SK-N-SH (cell line): ENCODE results near the gene WASL. TPM values are rescaled to one million over a fixed set of nuclear protein-coding genes. Genes with fewer than 3 reads are reported as not detected.

Experiments used
- CTCF ChIA-PET: fragments of 300-600, 350-600 bp; formaldehyde crosslinking; extraction: SDS; loops from one replicate; lab custom pipeline; 2021; lab: Yijun Ruan, JAX
- POLR2A ChIA-PET: fragments of 350-600 bp; sonication (Branson Sonifier 250); formaldehyde crosslinking; extraction: SDS; loops from one replicate; lab custom pipeline; 2020; ENCODE audit warnings: antibody characterized with exemption, inconsistent platforms; lab: Yijun Ruan, JAX
- DNase-seq: peaks from one replicate; pipeline ENCODE4 v3.0.0; 2012
- H2AFZ ChIP-seq: fragments of 200-600 bp; sonication (generic); 2 replicates; pipeline ENCODE4 v1.8.1; 2016; ENCODE audit warnings: antibody characterized with exemption, mild to moderate bottlenecking, low read depth
- H3F3A ChIP-seq: fragments of 200-600 bp; sonication (generic); replicated peaks from 2 replicates; pipeline ENCODE3; 2016; ENCODE audit warnings: antibody characterized with exemption, mild to moderate bottlenecking; ENCODE audit not compliant: insufficient read depth
- H3K27ac ChIP-seq, 2 experiments: fragments of 200-500 bp in 1 of 2; fragments of 200-600 bp in 1 of 2; sonication (Bioruptor generic) in 1 of 2; sonication (generic), shearing (Covaris generic) in 1 of 2; 2 replicates each; pipeline versions ENCODE4 v1.5.1 to v1.6.1; 2014 to 2016; ENCODE audit warnings: low read depth in 2 of 2, inconsistent platforms in 1 of 2, low read length in 1 of 2, mild to moderate bottlenecking in 1 of 2, mixed read lengths in 1 of 2
- H3K27me3 ChIP-seq: fragments of 200-600 bp; sonication (generic), shearing (Covaris generic); 2 replicates; pipeline ENCODE4 v1.6.1; 2016; ENCODE audit warnings: mixed run types; ENCODE audit not compliant: insufficient read depth
- H3K36me3 ChIP-seq, 2 experiments: fragments of 200-500 bp in 1 of 2; fragments of 200-600 bp in 1 of 2; sonication (Bioruptor generic) in 1 of 2; sonication (generic) in 1 of 2; replicated peaks in 1 of 2; 2 replicates each; pipeline versions ENCODE3 to v1.5.1; 2014 to 2016; ENCODE audit warnings: low read length in 1 of 2, mild to moderate bottlenecking in 1 of 2; ENCODE audit not compliant: insufficient read depth in 2 of 2, control insufficient read depth in 1 of 2
- H3K4me1 ChIP-seq, 2 experiments: fragments of 200-500 bp in 1 of 2; fragments of 200-600 bp in 1 of 2; sonication (Bioruptor generic) in 1 of 2; sonication (generic), shearing (Covaris generic) in 1 of 2; 2 replicates each; pipeline versions ENCODE4 v1.5.1 to v1.6.1; 2014 to 2016; ENCODE audit warnings: low read depth in 1 of 2, low read length in 1 of 2, mixed run types in 1 of 2; ENCODE audit not compliant: insufficient read depth in 2 of 2, control insufficient read depth in 1 of 2
- H3K4me2 ChIP-seq: fragments of 200-600 bp; sonication (generic), shearing (Covaris generic); 2 replicates; pipeline ENCODE4 v1.6.1; 2017; ENCODE audit warnings: mixed run types
- H3K4me3 ChIP-seq, 2 experiments: fragments of 200-500 bp in 1 of 2; fragments of 200-600 bp in 1 of 2; sonication (Bioruptor generic) in 1 of 2; sonication (generic), shearing (Covaris generic) in 1 of 2; 2 replicates each; pipeline versions ENCODE4 v1.5.1 to v1.8.1; 2014 to 2016; ENCODE audit warnings: low read depth in 2 of 2, inconsistent platforms in 1 of 2, low read length in 1 of 2, mild to moderate bottlenecking in 1 of 2, mixed read lengths in 1 of 2, moderate library complexity in 1 of 2
- H3K79me2 ChIP-seq: fragments of 200-600 bp; sonication (generic); 2 replicates; pipeline ENCODE4 v1.8.1; 2017; ENCODE audit warnings: mild to moderate bottlenecking; ENCODE audit not compliant: insufficient read depth
- H3K9ac ChIP-seq: fragments of 200-600 bp; sonication (generic); 2 replicates; pipeline ENCODE4 v1.6.1; 2017; ENCODE audit warnings: mixed run types
- H3K9me2 ChIP-seq: fragments of 200-600 bp; sonication (generic); 2 replicates; pipeline ENCODE4 v1.6.1; 2017; ENCODE audit warnings: mixed run types
- H3K9me3 ChIP-seq: fragments of 200-600 bp; sonication (generic); 2 replicates; pipeline ENCODE4 v1.6.1; 2017; ENCODE audit warnings: mixed run types, mild to moderate bottlenecking, moderate library complexity
- H4K20me1 ChIP-seq: fragments of 200-600 bp; sonication (generic); 2 replicates; pipeline ENCODE4 v1.6.1; 2017; ENCODE audit warnings: mild to moderate bottlenecking, mixed run types; ENCODE audit not compliant: insufficient read depth
- GATA2 ChIP-seq: sonication (generic); formaldehyde crosslinking; IDR thresholded peaks from 2 replicates; pipeline ENCODE4 v1.5.0; 2020; ENCODE audit warnings: mild to moderate bottlenecking, missing genetic modification reagents
- MXI1 ChIP-seq: IDR thresholded peaks from 2 replicates; pipeline ENCODE4 v1.6.1; 2012; ENCODE audit warnings: mild to moderate bottlenecking, low read depth, low read length, improper control_type of control experiment
- RCOR1 ChIP-seq: fragments of 150-350 bp; IDR thresholded peaks from 2 replicates; pipeline ENCODE4 v1.6.1; 2017; ENCODE audit warnings: antibody characterized with exemption, low read length
- RXRA ChIP-seq: IDR thresholded peaks from 2 replicates; pipeline ENCODE4 v1.4.0; 2012; ENCODE audit warnings: low read depth, mild to moderate bottlenecking, borderline replicate concordance
- SIN3A ChIP-seq: IDR thresholded peaks from 2 replicates; pipeline ENCODE4 v1.6.1; 2012; ENCODE audit warnings: low read depth, mild to moderate bottlenecking, low read length, moderate library complexity, borderline replicate concordance
- TAF1 ChIP-seq: IDR thresholded peaks from 2 replicates; pipeline ENCODE4 v1.6.1; 2012; ENCODE audit warnings: low read depth, mild to moderate bottlenecking, low read length, moderate library complexity, borderline replicate concordance
- TEAD4 ChIP-seq: IDR thresholded peaks from 2 replicates; pipeline ENCODE4 v1.4.0; 2012; ENCODE audit warnings: mild to moderate bottlenecking, borderline replicate concordance; ENCODE audit not compliant: insufficient read depth
- YY1 ChIP-seq: IDR thresholded peaks from 2 replicates; pipeline ENCODE4 v1.4.0; 2012; ENCODE audit warnings: low read depth, mild to moderate bottlenecking
- WGBS: methylation state at CpG from one replicate; pipeline ENCODE4 v1.1.6; 2017; ENCODE audit warnings: low lambda C conversion rate; 5-methylcytosine and 5-hydroxymethylcytosine counted together
- polyA plus RNA-seq, 3 experiments: library from polyadenylated mRNA; depleted of rRNA; stranded (reverse); fragments of >200 nt; gene quantifications; 2 replicates each; pipeline ENCODE4 v1.2.3, GENCODE V29; 2012
- TF ChIP-seq, protein P1 (sequence below): IDR thresholded peaks from 2 replicates; pipeline ENCODE4 v1.4.0; 2012; ENCODE audit warnings: low read depth, borderline replicate concordance
- TF ChIP-seq, protein P2 (sequence below): IDR thresholded peaks from 2 replicates; pipeline ENCODE4 v1.4.0; 2012; ENCODE audit warnings: low read depth
- TF ChIP-seq, protein P3 (sequence below): IDR thresholded peaks from 2 replicates; pipeline ENCODE4 v1.4.0; 2012; ENCODE audit warnings: low read depth, borderline replicate concordance
- TF ChIP-seq, protein P4 (sequence below): fragments of 200-600 bp; sonication (generic); IDR thresholded peaks from 2 replicates; pipeline ENCODE4 v1.6.1; 2017; ENCODE audit warnings: antibody characterized with exemption, mild to moderate bottlenecking, moderate library complexity

Gene WASL
- polyA plus RNA-seq, 1 of the 3 experiments (the other 2 are of a cell fraction): 9.9 TPM

DNA sequence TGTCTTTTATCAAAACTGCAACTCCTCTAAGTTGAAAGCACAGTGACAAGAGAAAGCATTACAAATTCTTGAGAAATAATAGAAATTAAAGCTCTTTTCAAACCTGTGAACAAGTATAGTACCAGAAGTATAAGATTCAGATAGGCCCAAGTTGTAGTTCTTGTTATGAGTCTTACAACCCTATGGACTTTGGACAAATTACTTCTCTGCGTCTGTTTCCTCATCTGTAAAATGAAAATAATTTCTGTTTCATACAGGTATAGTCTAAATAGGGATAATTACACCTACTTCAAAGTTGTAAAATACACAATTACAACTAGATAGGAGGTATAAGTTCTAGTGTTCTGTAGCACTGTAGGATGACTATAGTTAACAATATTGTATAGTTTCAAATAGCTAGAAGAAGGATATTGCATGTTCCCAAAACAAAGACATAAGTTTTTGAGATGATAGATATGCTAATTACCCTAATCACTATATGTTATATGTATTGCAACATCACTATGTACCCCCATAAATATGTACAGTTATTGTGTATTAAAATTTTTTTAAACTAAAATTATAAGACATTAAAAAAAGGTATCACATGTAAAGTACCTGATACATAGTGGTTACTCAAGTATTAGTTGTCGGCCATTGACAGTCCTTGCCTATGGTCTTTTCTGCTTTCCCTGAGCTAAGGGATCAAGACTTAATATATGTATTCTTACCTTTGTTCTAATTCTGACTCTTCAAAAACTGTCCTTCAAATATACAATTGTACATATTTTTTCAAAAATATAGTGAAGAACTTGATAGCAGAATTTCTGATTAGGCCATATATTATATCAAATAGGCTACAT, 1.8 kb upstream of the WASL start (continued):
- TF ChIP-seq, protein P1, sequence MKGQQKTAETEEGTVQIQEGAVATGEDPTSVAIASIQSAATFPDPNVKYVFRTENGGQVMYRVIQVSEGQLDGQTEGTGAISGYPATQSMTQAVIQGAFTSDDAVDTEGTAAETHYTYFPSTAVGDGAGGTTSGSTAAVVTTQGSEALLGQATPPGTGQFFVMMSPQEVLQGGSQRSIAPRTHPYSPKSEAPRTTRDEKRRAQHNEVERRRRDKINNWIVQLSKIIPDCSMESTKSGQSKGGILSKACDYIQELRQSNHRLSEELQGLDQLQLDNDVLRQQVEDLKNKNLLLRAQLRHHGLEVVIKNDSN: no peak
- no peak for TF ChIP-seq TAF1

DNA sequence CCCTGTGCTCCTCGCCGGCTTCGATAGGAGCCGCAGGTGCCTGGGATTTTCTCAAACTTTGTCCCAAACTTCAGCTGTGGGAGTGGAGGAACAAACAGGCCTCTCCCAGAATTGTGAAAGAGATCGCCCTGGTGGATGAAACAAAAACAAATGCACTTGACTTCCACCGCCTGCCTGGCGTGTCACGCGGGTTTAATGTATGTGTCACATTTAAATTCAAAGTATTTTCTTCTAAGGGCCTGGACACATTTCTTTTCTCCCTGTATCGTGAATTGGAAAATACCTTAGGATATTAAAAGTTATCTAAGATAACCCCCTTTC, 694 bp upstream of the WASL start:
- DNase-seq: no peak
- TF ChIP-seq, protein P2, sequence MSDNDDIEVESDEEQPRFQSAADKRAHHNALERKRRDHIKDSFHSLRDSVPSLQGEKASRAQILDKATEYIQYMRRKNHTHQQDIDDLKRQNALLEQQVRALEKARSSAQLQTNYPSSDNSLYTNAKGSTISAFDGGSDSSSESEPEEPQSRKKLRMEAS: peak; percentile 79; the same call in 1 of the 2 replicates
- TF ChIP-seq TEAD4: 0 out of 2 replicates have a peak, but pooled peaks have one; percentile 7
- TF ChIP-seq MXI1: peak; percentile 68; the same call in 1 of the 2 replicates
- TF ChIP-seq, protein P3, sequence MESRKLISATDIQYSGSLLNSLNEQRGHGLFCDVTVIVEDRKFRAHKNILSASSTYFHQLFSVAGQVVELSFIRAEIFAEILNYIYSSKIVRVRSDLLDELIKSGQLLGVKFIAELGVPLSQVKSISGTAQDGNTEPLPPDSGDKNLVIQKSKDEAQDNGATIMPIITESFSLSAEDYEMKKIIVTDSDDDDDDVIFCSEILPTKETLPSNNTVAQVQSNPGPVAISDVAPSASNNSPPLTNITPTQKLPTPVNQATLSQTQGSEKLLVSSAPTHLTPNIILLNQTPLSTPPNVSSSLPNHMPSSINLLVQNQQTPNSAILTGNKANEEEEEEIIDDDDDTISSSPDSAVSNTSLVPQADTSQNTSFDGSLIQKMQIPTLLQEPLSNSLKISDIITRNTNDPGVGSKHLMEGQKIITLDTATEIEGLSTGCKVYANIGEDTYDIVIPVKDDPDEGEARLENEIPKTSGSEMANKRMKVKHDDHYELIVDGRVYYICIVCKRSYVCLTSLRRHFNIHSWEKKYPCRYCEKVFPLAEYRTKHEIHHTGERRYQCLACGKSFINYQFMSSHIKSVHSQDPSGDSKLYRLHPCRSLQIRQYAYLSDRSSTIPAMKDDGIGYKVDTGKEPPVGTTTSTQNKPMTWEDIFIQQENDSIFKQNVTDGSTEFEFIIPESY: no peak
- TF ChIP-seq RCOR1: no peak
- TF ChIP-seq GATA2 (CRISPR knock-in tag): no peak
- TF ChIP-seq, protein P4, sequence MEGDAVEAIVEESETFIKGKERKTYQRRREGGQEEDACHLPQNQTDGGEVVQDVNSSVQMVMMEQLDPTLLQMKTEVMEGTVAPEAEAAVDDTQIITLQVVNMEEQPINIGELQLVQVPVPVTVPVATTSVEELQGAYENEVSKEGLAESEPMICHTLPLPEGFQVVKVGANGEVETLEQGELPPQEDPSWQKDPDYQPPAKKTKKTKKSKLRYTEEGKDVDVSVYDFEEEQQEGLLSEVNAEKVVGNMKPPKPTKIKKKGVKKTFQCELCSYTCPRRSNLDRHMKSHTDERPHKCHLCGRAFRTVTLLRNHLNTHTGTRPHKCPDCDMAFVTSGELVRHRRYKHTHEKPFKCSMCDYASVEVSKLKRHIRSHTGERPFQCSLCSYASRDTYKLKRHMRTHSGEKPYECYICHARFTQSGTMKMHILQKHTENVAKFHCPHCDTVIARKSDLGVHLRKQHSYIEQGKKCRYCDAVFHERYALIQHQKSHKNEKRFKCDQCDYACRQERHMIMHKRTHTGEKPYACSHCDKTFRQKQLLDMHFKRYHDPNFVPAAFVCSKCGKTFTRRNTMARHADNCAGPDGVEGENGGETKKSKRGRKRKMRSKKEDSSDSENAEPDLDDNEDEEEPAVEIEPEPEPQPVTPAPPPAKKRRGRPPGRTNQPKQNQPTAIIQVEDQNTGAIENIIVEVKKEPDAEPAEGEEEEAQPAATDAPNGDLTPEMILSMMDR: peak; percentile 42; the same call in 1 of the 2 replicates
- TF ChIP-seq RXRA: no peak
- peak; percentile 23; the same call in 1 of the 2 replicates for TF ChIP-seq YY1
- TF ChIP-seq, protein P1: peak; percentile 24; the same call in 1 of the 2 replicates
- 0 out of 2 replicates have a peak, but pooled peaks have one; percentile 30 for TF ChIP-seq SIN3A

More for the DNA sequence above, 694 bp upstream of the WASL start:
- peaks cover 49% of the 10 kb centered on the region for H3F3A ChIP-seq
- peak overlapping the region; percentile 87 for H3K4me2 ChIP-seq
- H2AFZ ChIP-seq: peak overlapping the region; percentile 85
- no peaks in the 10 kb centered on the region for H3K9me2 ChIP-seq
- peak overlapping the region; percentile 94 to 100 for H3K4me3 ChIP-seq
- no peaks in the 10 kb centered on the region for H3K9me3 ChIP-seq
- H3K9ac ChIP-seq: peak overlapping the region; percentile 93
- WGBS: 1% methylated on average over 10 of the region's 10 CpGs
- no peaks in the 10 kb centered on the region for H3K27me3 ChIP-seq
- H4K20me1 ChIP-seq: peaks cover 35% of the 10 kb centered on the region
- peaks cover 49% of the 10 kb centered on the region for H3K79me2 ChIP-seq
- H3K4me1 ChIP-seq: peaks cover 24 to 51% of the 10 kb centered on the region in 2 experiments; a peak in 3 of 4 replicates
- ChIA-PET CTCF (interaction anchor here (0.6 to 3.7 kb wide), 22 partner anchors 9 to 335 kb away, joined by 3 to 17 read pairs (median 4); no protein-coding TSS in a partner anchor), POLR2A (interaction anchor here (0.6 to 2.5 kb wide), 9 partner anchors 10 to 316 kb away, joined by 3 to 7 read pairs (median 4); partner anchors contain the start of genes NDUFA5 and TMEM229A)
- H3K36me3 ChIP-seq: peaks cover 3% of the 10 kb centered on the region in 2 experiments
- H3K27ac ChIP-seq: peak overlapping the region; percentile 96 to 100
